Panc1 (cell line): ENCODE data around the gene KIAA1191. TPM values are rescaled to one million over a fixed set of nuclear protein-coding genes. Genes with fewer than 3 reads are reported as not detected.
"Not testable (repeated sequence)": the region's sequence is repeated elsewhere in the genome, so short reads cannot be mapped to it uniquely, and the experiment has no call there.

Source experiments
- ATAC-seq: fragments of 200-7000 bp; cut with Tn5 transposase; 2 replicates; pipeline ENCODE4 v1.9.1; 2020; ENCODE audit warnings: mild to moderate bottlenecking, moderate library complexity
- BruUV-seq: library from RNA; stranded (reverse); fragments of 400-500 nt; replicated peaks from 2 replicates; lab custom pipeline; 2021; lab: Mats Ljungman, UMichigan
- CTCF ChIA-PET: fragments of 300-600 bp; sonication (Branson Sonifier 250); formaldehyde crosslinking; loops from one replicate; lab custom pipeline; 2022; ENCODE audit warnings: antibody characterized with exemption; lab: Charles Lee
- POLR2A ChIA-PET: fragments of 300-600 bp; sonication (Branson Sonifier 250); formaldehyde crosslinking; loops from one replicate; lab custom pipeline; 2022; ENCODE audit warnings: antibody characterized with exemption; lab: Charles Lee
- DNase-seq: peaks from one replicate; pipeline ENCODE4 v3.0.0-alpha.2; 2010; ENCODE audit warnings: low read depth, low spot score
- H3K27ac ChIP-seq: 2 replicates; pipeline ENCODE4 v1.5.1; 2011; ENCODE audit warnings: mild to moderate bottlenecking, low read length, inconsistent platforms
- H3K27me3 ChIP-seq: fragments of 200-500 bp; sonication (Bioruptor generic); 2 replicates; pipeline ENCODE4 v1.6.0; 2014; ENCODE audit warnings: low read length, inconsistent platforms; ENCODE audit not compliant: control insufficient read depth, insufficient read depth
- H3K36me3 ChIP-seq: fragments of 200-500 bp; sonication (Bioruptor generic); 2 replicates; pipeline ENCODE4 v1.5.1; 2014; ENCODE audit warnings: inconsistent platforms, mild to moderate bottlenecking, low read length, moderate library complexity; ENCODE audit not compliant: control insufficient read depth, insufficient read depth
- H3K4me1 ChIP-seq: 2 replicates; pipeline ENCODE4 v1.5.1; 2011; ENCODE audit warnings: inconsistent platforms, mild to moderate bottlenecking, low read length, moderate library complexity; ENCODE audit not compliant: control insufficient read depth, insufficient read depth
- H3K4me3 ChIP-seq, 2 experiments: 2 replicates each; pipeline ENCODE4 v1.5.1; 2011 to 2012; ENCODE audit warnings: low read depth in 2 of 2, low read length in 2 of 2, mild to moderate bottlenecking in 2 of 2, inconsistent platforms in 1 of 2, moderate library complexity in 1 of 2
- H3K9me3 ChIP-seq: fragments of 200-500 bp; sonication (Bioruptor generic); 2 replicates; pipeline ENCODE4 v1.5.1; 2014; ENCODE audit warnings: low read depth, mild to moderate bottlenecking, inconsistent platforms, low read length, moderate library complexity; ENCODE audit not compliant: control insufficient read depth, insufficient read depth
- POLR2AphosphoS5 ChIP-seq: IDR thresholded peaks from 2 replicates; pipeline ENCODE4 v1.6.1; 2012; ENCODE audit warnings: mild to moderate bottlenecking, low read depth, low read length, moderate library complexity
- REST ChIP-seq, 2 experiments: IDR thresholded peaks; 2 replicates each; pipeline ENCODE4 v1.6.1; 2011 to 2012; ENCODE audit warnings: low read depth in 2 of 2, control low read depth in 1 of 2, low read length in 1 of 2, mild to moderate bottlenecking in 1 of 2, moderate library complexity in 1 of 2; ENCODE audit not compliant: insufficient read depth in 1 of 2
- SIN3A ChIP-seq: IDR thresholded peaks from 2 replicates; pipeline ENCODE4 v1.6.1; 2012; ENCODE audit warnings: low read depth, mild to moderate bottlenecking, low read length, moderate library complexity, borderline replicate concordance; ENCODE audit not compliant: insufficient read depth
- TCF7L2 ChIP-seq: IDR thresholded peaks from 2 replicates; pipeline ENCODE4 v1.6.1; 2011; ENCODE audit warnings: mild to moderate bottlenecking, low read depth, low read length, inconsistent platforms
- in situ Hi-C: cut with HindIII; loops from 2 replicates; pipeline ENCODE4 v1.10.0; 2016; ENCODE audit warnings: low sequenced_read_pairs, low pct_unique_long_range_greater_than_20kb
- intact Hi-C: fragments of 100-400 bp; cut with micrococcal nuclease; formaldehyde crosslinking; loops from one replicate; pipeline ENCODE4 v1.10.0; 2022; ENCODE audit not compliant: unreplicated experiment
- total RNA-seq: library from RNA; stranded (reverse); gene quantifications from one replicate; pipeline ENCODE4 v1.2.1, GENCODE V29; 2021; ENCODE audit not compliant: unreplicated experiment
- TF ChIP-seq, protein P1 (sequence below): fragments of 450-650 bp; IDR thresholded peaks from 2 replicates; pipeline ENCODE4 v1.5.1; 2017; ENCODE audit warnings: mild to moderate bottlenecking

Gene KIAA1191
- total RNA-seq, 1 experiment from 2014 or later, result 92.3 TPM

GRCh38 chr5:176319827-176320554 lies 41.6 kb downstream of the KIAA1191 start:
- Histone ChIP-seq H3K4me3 (no peak overlapping the region), H3K27me3 (no peaks in the 10 kb centered on the region), H3K9me3 (no peaks in the 10 kb centered on the region), H3K36me3 (no peaks in the 10 kb centered on the region; the same call in 1 of the 2 replicates), H3K4me1 (no peaks in the 10 kb centered on the region), H3K27ac (no peak overlapping the region)
- DNase-seq (no peak), ATAC-seq (no peak)
- TF ChIP-seq, protein P1, sequence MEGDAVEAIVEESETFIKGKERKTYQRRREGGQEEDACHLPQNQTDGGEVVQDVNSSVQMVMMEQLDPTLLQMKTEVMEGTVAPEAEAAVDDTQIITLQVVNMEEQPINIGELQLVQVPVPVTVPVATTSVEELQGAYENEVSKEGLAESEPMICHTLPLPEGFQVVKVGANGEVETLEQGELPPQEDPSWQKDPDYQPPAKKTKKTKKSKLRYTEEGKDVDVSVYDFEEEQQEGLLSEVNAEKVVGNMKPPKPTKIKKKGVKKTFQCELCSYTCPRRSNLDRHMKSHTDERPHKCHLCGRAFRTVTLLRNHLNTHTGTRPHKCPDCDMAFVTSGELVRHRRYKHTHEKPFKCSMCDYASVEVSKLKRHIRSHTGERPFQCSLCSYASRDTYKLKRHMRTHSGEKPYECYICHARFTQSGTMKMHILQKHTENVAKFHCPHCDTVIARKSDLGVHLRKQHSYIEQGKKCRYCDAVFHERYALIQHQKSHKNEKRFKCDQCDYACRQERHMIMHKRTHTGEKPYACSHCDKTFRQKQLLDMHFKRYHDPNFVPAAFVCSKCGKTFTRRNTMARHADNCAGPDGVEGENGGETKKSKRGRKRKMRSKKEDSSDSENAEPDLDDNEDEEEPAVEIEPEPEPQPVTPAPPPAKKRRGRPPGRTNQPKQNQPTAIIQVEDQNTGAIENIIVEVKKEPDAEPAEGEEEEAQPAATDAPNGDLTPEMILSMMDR, result peak; percentile 47
- no peak for TF ChIP-seq TCF7L2
- ChIA-PET CTCF (no interaction called here), POLR2A (no interaction called here)
- in situ Hi-C loops (no loop called here), intact Hi-C loops (no loop called here)
- BruUV-seq, result no TSS peak

DNA sequence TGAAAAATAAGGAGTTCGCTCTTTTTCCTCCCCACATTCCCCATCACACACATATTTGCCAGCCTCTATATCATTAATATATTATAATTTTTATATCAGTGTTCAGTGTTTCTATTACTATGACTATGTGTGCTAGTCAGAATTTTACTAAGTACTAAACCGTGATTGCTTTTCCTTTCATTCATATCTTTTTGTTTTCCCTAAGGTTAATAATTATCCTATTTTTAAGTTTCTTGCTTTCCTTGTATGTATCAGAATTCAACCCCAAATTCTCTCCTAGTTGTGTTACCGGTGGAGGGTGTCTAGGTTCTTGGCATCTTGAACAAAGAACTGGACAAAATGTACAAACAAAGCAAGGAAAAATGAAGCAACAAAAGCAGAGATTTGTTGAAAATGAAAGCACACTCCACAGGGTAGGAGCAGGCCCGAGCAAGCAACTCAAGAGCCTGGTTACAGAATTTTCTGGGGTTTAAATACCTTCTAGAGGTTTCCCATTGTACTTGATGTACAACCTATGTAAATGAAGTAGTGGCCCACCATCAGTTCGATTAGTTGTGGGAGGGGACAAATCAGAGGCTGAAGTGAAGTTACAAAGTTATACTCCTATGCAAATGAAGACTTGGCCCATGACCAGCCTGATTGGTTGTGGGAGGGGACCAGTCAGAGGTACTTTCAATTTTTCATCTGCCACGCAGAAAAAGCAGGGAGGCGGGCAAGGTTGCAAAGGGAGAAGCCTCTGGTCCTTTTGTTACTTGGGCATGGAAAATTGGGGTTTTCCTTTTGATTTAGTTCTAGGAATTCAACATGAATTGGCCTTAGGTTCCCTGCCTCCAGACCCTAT lies 43.8 kb downstream of the KIAA1191 start:
- no peaks in the 10 kb centered on the region for H3K4me1 ChIP-seq
- POLR2A ChIA-PET, result no interaction called here
- in situ Hi-C loops, result no loop called here
- H3K4me3 ChIP-seq, result no peak overlapping the region
- TF ChIP-seq POLR2AphosphoS5 (no peak), SIN3A (no peak), TCF7L2 (no peak), REST (IDR thresholded peaks at IDR 0.05; ENCODE audit: insufficient read depth in 1 of 2, low read depth in 2 of 2, low read length in 1 of 2) (no peak)
- TF ChIP-seq, protein P1, result no peak
- no peaks in the 10 kb centered on the region for H3K36me3 ChIP-seq
- BruUV-seq, result no TSS peak
- no peak overlapping the region for H3K27ac ChIP-seq
- no peaks in the 10 kb centered on the region for H3K9me3 ChIP-seq
- intact Hi-C loops, result no loop called here
- CTCF ChIA-PET, result interaction anchor here (0.7 kb wide), 1 partner anchor 59 kb away, joined by 4 read pairs; no protein-coding TSS in a partner anchor
- no peak for DNase-seq
- H3K27me3 ChIP-seq, result no peaks in the 10 kb centered on the region
- ATAC-seq, result no peak

- CTCF ChIA-PET, intact Hi-C loops, ATAC-seq, H3K36me3 ChIP-seq, H3K27ac ChIP-seq, H3K9me3 ChIP-seq, in situ Hi-C loops, BruUV-seq, H3K4me3 ChIP-seq, H3K4me1 ChIP-seq, H3K27me3 ChIP-seq, POLR2A ChIA-PET, DNase-seq: not testable (repeated sequence)
Measured at GRCh38 chr5:176305356-176305755, 56.2 kb downstream of the KIAA1191 start.
